GM21447 (cell line): ENCODE measurements around the gene RNF145.

Experiments
- ATAC-seq: cut with Tn5 transposase; IDR thresholded peaks from one replicate; pipeline ENCODE4 v1.9.1; 2021; ENCODE audit not compliant: unreplicated experiment

Gene RNF145

GRCh38 chr5:159218595-159219023 is 9.3 kb upstream of the RNF145 start:
- no peak for ATAC-seq

- no peak for ATAC-seq
These were observed 7.9 kb upstream of the RNF145 start for GRCh38 chr5:159217236-159217635.

- ATAC-seq: no peak
These were observed 7.1 kb upstream of the RNF145 start for GRCh38 chr5:159216454-159216853.

- ATAC-seq: no peak
These were observed 6.5 kb upstream of the RNF145 start for GRCh38 chr5:159215886-159216285.

GRCh38 chr5:159214486-159215271 is 5.3 kb upstream of the RNF145 start:
- ATAC-seq: no peak

GRCh38 chr5:159212657-159213462 is 3.5 kb upstream of the RNF145 start:
- ATAC-seq: no peak

GRCh38 chr5:159211729-159212174 is 2.4 kb upstream of the RNF145 start:
- no peak for ATAC-seq

- ATAC-seq: no peak
These were observed 1.5 kb upstream of the RNF145 start for GRCh38 chr5:159210846-159211245.

- no peak for ATAC-seq
These were observed 883 bp upstream of the RNF145 start for GRCh38 chr5:159210210-159210661.

GRCh38 chr5:159208514-159209437 is 577 bp downstream of the RNF145 start:
- ATAC-seq: peak; percentile 6

GRCh38 chr5:159207686-159208513 is 1.5 kb downstream of the RNF145 start:
- peak; percentile 52 for ATAC-seq

- no peak for ATAC-seq
These were observed 2.1 kb downstream of the RNF145 start for GRCh38 chr5:159207222-159207685.

GRCh38 chr5:159206818-159207217 is 2.5 kb downstream of the RNF145 start:
- ATAC-seq: no peak

GRCh38 chr5:159206368-159206767 is 3.0 kb downstream of the RNF145 start:
- ATAC-seq: no peak

GRCh38 chr5:159203351-159203750 is 6.0 kb downstream of the RNF145 start:
- no peak for ATAC-seq

- ATAC-seq: no peak
These were observed 7.2 kb downstream of the RNF145 start for GRCh38 chr5:159202151-159202550.

- no peak for ATAC-seq
These were observed 9.6 kb downstream of the RNF145 start for GRCh38 chr5:159199780-159200179.

GRCh38 chr5:159199225-159199624 is 10.1 kb downstream of the RNF145 start:
- ATAC-seq: no peak

GRCh38 chr5:159198063-159199036 is 11.0 kb downstream of the RNF145 start:
- peak; percentile 98 for ATAC-seq
